ENCODE results near the gene COP1. TPM values are rescaled to one million over a fixed set of nuclear protein-coding genes. Genes with fewer than 3 reads are reported as not detected.

The COP1 gene
- total and polyA plus RNA-seq, 10 of the 15 experiments (the other 5 are each of a cell fraction or from before 2014, with no cell fraction given), result 17.7 to 49.9 (median 38.7) TPM

GRCh38 chr1:175936736-175937135, 270.4 kb downstream of the COP1 start:
- CTCF ChIA-PET, result no interaction called here
- FAIRE-seq, result no peak

More at GRCh38 chr1:175936736-175937135, 270.4 kb downstream of the COP1 start:
- intact Hi-C loops (cut with micrococcal nuclease; ENCODE audit: unreplicated experiment) (no loop called here), in situ Hi-C loops (cut with MboI) (no loop called here)
- RAD21 ChIA-PET (ENCODE audit: unreplicated experiment), result no interaction called here
- no peak for DNase-seq (ENCODE audit: low read depth, low spot score)
- Histone ChIP-seq H2AFZ (ENCODE audit: control insufficient read depth, low read depth, low read length) (no peak overlapping the region), H4K20me1 (ENCODE audit: control insufficient read depth, insufficient read depth) (no peaks in the 10 kb centered on the region), H3K27ac (ENCODE audit: control insufficient read depth, insufficient read depth) (no peak overlapping the region), H3K9me3 (replicated peaks; ENCODE audit: control insufficient read depth, insufficient read depth, low read length) (no peaks in the 10 kb centered on the region), H3K4me3 (no peak overlapping the region), H3K9ac (ENCODE audit: control insufficient read depth, insufficient read depth, low read length) (no peak overlapping the region), H3K4me1 (ENCODE audit: control insufficient read depth, insufficient read depth, low read length) (no peaks in the 10 kb centered on the region), H3K4me2 (ENCODE audit: control insufficient read depth, insufficient read depth) (no peak overlapping the region), H3K27me3 (replicated peaks in 1 of 2; ENCODE audit: control insufficient read depth in 2 of 2, insufficient read depth in 2 of 2, low read length in 1 of 2) (no peaks in the 10 kb centered on the region), H3K36me3 (ENCODE audit: control insufficient read depth in 2 of 2, insufficient read depth in 2 of 2, low read length in 1 of 2) (no peaks in the 10 kb centered on the region; a peak in 1 of 4 replicates), H3K79me2 (ENCODE audit: control insufficient read depth, insufficient read depth, low read length) (no peaks in the 10 kb centered on the region)
- SMC1A ChIA-PET (ENCODE audit: uncharacterized antibody, unreplicated experiment), result no interaction called here
- ATAC-seq, result no peak
- WGBS (ENCODE audit: insufficient coverage, insufficient replicate concordance, low lambda C conversion rate, missing lambda C conversion rate), result 100% methylated on average over 6 of the region's 6 CpGs
- POLR2A ChIA-PET, result no interaction called here
- TF ChIP-seq ELK1 (IDR thresholded peaks at IDR 0.05; ENCODE audit: low read depth, low read length) (no peak), ZBED1 (IDR thresholded peaks at IDR 0.05; ENCODE audit: borderline replicate concordance) (no peak), POLR2AphosphoS5 (IDR thresholded peaks at IDR 0.05; ENCODE audit: low read length) (no peak), E2F4 (IDR thresholded peaks at IDR 0.05; ENCODE audit: low read depth, low read length) (no peak), REST (IDR thresholded peaks at IDR 0.05; ENCODE audit: low read depth, low read length) (no peak), POLR2AphosphoS2 (IDR thresholded peaks at IDR 0.05; ENCODE audit: low read depth, low read length) (no peak), RAD21 (IDR thresholded peaks at IDR 0.05; ENCODE audit: insufficient read depth, low read depth, low read length) (no peak), E2F8 (IDR thresholded peaks at IDR 0.05; ENCODE audit: low read depth, partially characterized antibody) (no peak), PAX8 (IDR thresholded peaks at IDR 0.05) (no peak), GATAD2B (conservative IDR thresholded peaks at IDR 0.05; ENCODE audit: low read depth) (no peak), FOS (IDR thresholded peaks at IDR 0.05; ENCODE audit: borderline replicate concordance, extremely low read depth, insufficient read length) (no peak), TCF12 (IDR thresholded peaks at IDR 0.05; ENCODE audit: low read depth, low read length) (no peak)
- BruUV-seq (replicated peaks), result no TSS peak
